T-helper 2 cell treated with Interferon-gamma antibody and Interleukin-4, amounts not matched to agents 5 μg/mL and 100 μg/mL, for 36 hours (primary cell): ENCODE data around the gene BRMS1L.

Experiments
- DNase-seq: peaks from one replicate; pipeline ENCODE4 v3.0.0; 2021; ENCODE audit warnings: low spot score
- H3K27ac Mint-ChIP-seq: one replicate; pipeline ENCODE4 v1.8.0; 2021; ENCODE audit warnings: mild to moderate bottlenecking, mixed read lengths
- H3K27me3 Mint-ChIP-seq: one replicate; pipeline ENCODE4 v1.8.0; 2021; ENCODE audit warnings: low read depth, mixed read lengths
- H3K36me3 Mint-ChIP-seq: one replicate; pipeline ENCODE4 v1.8.0; 2021; ENCODE audit warnings: low read depth, mixed read lengths
- H3K4me1 Mint-ChIP-seq: one replicate; pipeline ENCODE4 v1.8.0; 2021; ENCODE audit warnings: low read depth, mixed read lengths
- H3K4me3 Mint-ChIP-seq: one replicate; pipeline ENCODE4 v1.8.0; 2022; ENCODE audit warnings: mild to moderate bottlenecking, moderate library complexity, mixed read lengths
- H3K9me3 Mint-ChIP-seq: one replicate; pipeline ENCODE4 v1.8.0; 2021; ENCODE audit warnings: mixed read lengths

Gene BRMS1L

GRCh38 chr14:35900741-35901140 is 74.6 kb downstream of the BRMS1L start:
- Mint-ChIP-seq H3K9me3 (peaks cover 16% of the 10 kb centered on the region), H3K4me3 (no peak overlapping the region), H3K36me3 (peaks cover 2% of the 10 kb centered on the region), H3K4me1 (no peaks in the 10 kb centered on the region), H3K27me3 (peaks cover 8% of the 10 kb centered on the region), H3K27ac (no peak overlapping the region)
- DNase-seq: no peak

- DNase-seq: no peak
- Mint-ChIP-seq H3K4me3 (no peak overlapping the region), H3K4me1 (no peaks in the 10 kb centered on the region), H3K27ac (no peak overlapping the region), H3K9me3 (no peaks in the 10 kb centered on the region), H3K27me3 (no peaks in the 10 kb centered on the region), H3K36me3 (no peaks in the 10 kb centered on the region)
These were observed 83.5 kb downstream of the BRMS1L start for GRCh38 chr14:35909665-35910064.

- Mint-ChIP-seq H3K9me3 (no peaks in the 10 kb centered on the region), H3K4me3 (no peak overlapping the region), H3K27ac (no peak overlapping the region), H3K4me1 (peaks cover 2% of the 10 kb centered on the region), H3K36me3 (no peaks in the 10 kb centered on the region), H3K27me3 (no peaks in the 10 kb centered on the region)
- no peak for DNase-seq
These were observed 84.1 kb downstream of the BRMS1L start for GRCh38 chr14:35910191-35910590.

GRCh38 chr14:35911097-35911496 is 85.0 kb downstream of the BRMS1L start:
- no peak overlapping the region for H3K27ac Mint-ChIP-seq
- H3K9me3 Mint-ChIP-seq: no peaks in the 10 kb centered on the region
- DNase-seq: no peak
- H3K36me3 Mint-ChIP-seq: no peaks in the 10 kb centered on the region
- H3K4me1 Mint-ChIP-seq: peaks cover 4% of the 10 kb centered on the region
- no peak overlapping the region for H3K4me3 Mint-ChIP-seq
- peaks cover 4% of the 10 kb centered on the region for H3K27me3 Mint-ChIP-seq

GRCh38 chr14:35915185-35915584 is 89.0 kb downstream of the BRMS1L start:
- peaks cover 4% of the 10 kb centered on the region for H3K4me1 Mint-ChIP-seq
- H3K9me3 Mint-ChIP-seq: peaks cover 19% of the 10 kb centered on the region
- H3K4me3 Mint-ChIP-seq: no peak overlapping the region
- H3K27me3 Mint-ChIP-seq: peaks cover 4% of the 10 kb centered on the region
- no peak overlapping the region for H3K27ac Mint-ChIP-seq
- DNase-seq: no peak
- peaks cover 3% of the 10 kb centered on the region for H3K36me3 Mint-ChIP-seq

GRCh38 chr14:35915775-35916174 is 89.6 kb downstream of the BRMS1L start:
- Mint-ChIP-seq H3K4me3 (no peak overlapping the region), H3K4me1 (peaks cover 4% of the 10 kb centered on the region), H3K36me3 (peaks cover 3% of the 10 kb centered on the region), H3K9me3 (peaks cover 23% of the 10 kb centered on the region), H3K27ac (no peak overlapping the region), H3K27me3 (peaks cover 4% of the 10 kb centered on the region)
- no peak for DNase-seq
